KMS-11 (cell line): ENCODE data around the gene GPC3.

ENCODE experiments used
- H2AFZ ChIP-seq: fragments of 200-600 bp; sonication (generic); 2 replicates; pipeline ENCODE4 v1.6.1; 2016; ENCODE audit warnings: antibody characterized with exemption, mixed run types, low read depth
- H3K27ac ChIP-seq: fragments of 200-600 bp; sonication (generic); 2 replicates; pipeline ENCODE4 v1.6.1; 2016; ENCODE audit warnings: mild to moderate bottlenecking, mixed run types
- H3K27me3 ChIP-seq: fragments of 200-600 bp; sonication (generic); 2 replicates; pipeline ENCODE4 v1.6.1; 2017; ENCODE audit warnings: mild to moderate bottlenecking, low read depth, mixed run types, moderate library complexity; ENCODE audit not compliant: insufficient read depth
- H3K36me3 ChIP-seq: fragments of 200-600 bp; sonication (generic); 2 replicates; pipeline ENCODE4 v1.6.1; 2017; ENCODE audit warnings: mild to moderate bottlenecking, mixed run types; ENCODE audit not compliant: insufficient read depth
- H3K4me1 ChIP-seq: fragments of 200-600 bp; sonication (generic); 2 replicates; pipeline ENCODE4 v1.6.1; 2016; ENCODE audit warnings: mild to moderate bottlenecking, low read depth, mixed run types; ENCODE audit not compliant: poor library complexity, severe bottlenecking
- H3K4me2 ChIP-seq: fragments of 200-600 bp; sonication (generic); 2 replicates; pipeline ENCODE4 v1.7.0; 2016; ENCODE audit warnings: mild to moderate bottlenecking, mixed run types
- H3K4me3 ChIP-seq: fragments of 200-600 bp; sonication (generic); IDR thresholded peaks from 2 replicates; pipeline ENCODE4 v1.6.1; 2017; ENCODE audit warnings: low read depth, low read length, mixed read lengths; ENCODE audit not compliant: insufficient read depth
- H3K79me2 ChIP-seq: fragments of 200-600 bp; sonication (generic); 2 replicates; pipeline ENCODE4 v1.6.1; 2016; ENCODE audit warnings: low read depth, mixed run types; ENCODE audit not compliant: insufficient read depth
- H3K9ac ChIP-seq: fragments of 200-600 bp; sonication (generic); 2 replicates; pipeline ENCODE4 v1.6.1; 2016; ENCODE audit warnings: mild to moderate bottlenecking, mixed run types
- H4K20me1 ChIP-seq: fragments of 200-600 bp; sonication (generic); 2 replicates; pipeline ENCODE4 v1.6.1; 2016; ENCODE audit warnings: mild to moderate bottlenecking, mixed run types; ENCODE audit not compliant: insufficient read depth
- TF ChIP-seq, protein P1 (sequence below): fragments of 200-600 bp; sonication (generic); conservative IDR thresholded peaks from 2 replicates; pipeline ENCODE4 v1.6.1; 2017; ENCODE audit warnings: low read depth, mild to moderate bottlenecking, antibody characterized with exemption, low read length, moderate library complexity, mixed read lengths

GPC3 gene

GRCh38 chrX:133985164-133985966, at the start of gene GPC3:
Gene GPC3, minus strand, starts transcription at chrX:133985594.
- Histone ChIP-seq H3K4me3 (no peak within 1 kb of the TSS), H3K4me1 (no peaks in the 10 kb centered on the region), H3K36me3 (no peaks in the 10 kb centered on the region), H3K79me2 (no peaks in the 10 kb centered on the region), H3K27me3 (no peaks in the 10 kb centered on the region), H3K27ac (no peak within 1 kb of the TSS), H4K20me1 (no peaks in the 10 kb centered on the region), H3K9ac (no peak within 1 kb of the TSS), H3K4me2 (no peak within 1 kb of the TSS; the same call in 1 of the 2 replicates), H2AFZ (peak within 1 kb of the TSS; percentile 10; the same call in 1 of the 2 replicates)
- TF ChIP-seq, protein P1, sequence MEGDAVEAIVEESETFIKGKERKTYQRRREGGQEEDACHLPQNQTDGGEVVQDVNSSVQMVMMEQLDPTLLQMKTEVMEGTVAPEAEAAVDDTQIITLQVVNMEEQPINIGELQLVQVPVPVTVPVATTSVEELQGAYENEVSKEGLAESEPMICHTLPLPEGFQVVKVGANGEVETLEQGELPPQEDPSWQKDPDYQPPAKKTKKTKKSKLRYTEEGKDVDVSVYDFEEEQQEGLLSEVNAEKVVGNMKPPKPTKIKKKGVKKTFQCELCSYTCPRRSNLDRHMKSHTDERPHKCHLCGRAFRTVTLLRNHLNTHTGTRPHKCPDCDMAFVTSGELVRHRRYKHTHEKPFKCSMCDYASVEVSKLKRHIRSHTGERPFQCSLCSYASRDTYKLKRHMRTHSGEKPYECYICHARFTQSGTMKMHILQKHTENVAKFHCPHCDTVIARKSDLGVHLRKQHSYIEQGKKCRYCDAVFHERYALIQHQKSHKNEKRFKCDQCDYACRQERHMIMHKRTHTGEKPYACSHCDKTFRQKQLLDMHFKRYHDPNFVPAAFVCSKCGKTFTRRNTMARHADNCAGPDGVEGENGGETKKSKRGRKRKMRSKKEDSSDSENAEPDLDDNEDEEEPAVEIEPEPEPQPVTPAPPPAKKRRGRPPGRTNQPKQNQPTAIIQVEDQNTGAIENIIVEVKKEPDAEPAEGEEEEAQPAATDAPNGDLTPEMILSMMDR: no peak

DNA sequence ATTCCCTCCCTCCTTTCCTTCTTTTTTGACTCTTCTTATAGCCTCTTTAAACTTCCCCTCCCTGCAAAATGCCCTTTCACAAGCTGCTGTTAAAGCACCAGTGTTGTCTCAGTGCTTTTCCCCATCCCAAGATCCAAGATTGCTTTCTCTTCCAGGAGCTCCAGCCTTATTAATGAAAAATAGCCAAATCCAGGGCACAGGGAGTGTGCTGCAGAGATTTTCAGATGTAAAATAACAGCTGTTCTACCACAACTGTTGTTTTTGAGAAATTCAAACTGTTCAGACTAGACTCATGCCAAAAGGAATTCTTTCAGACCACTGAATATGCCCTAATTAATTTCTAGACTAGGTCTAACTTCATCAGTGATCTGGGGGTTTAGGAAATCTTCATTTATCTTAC, 47.0 kb upstream of the GPC3 start:
- no peak overlapping the region for H2AFZ ChIP-seq
- H3K27me3 ChIP-seq: no peaks in the 10 kb centered on the region
- no peaks in the 10 kb centered on the region for H4K20me1 ChIP-seq
- H3K4me2 ChIP-seq: no peak overlapping the region
- no peaks in the 10 kb centered on the region for H3K79me2 ChIP-seq
- no peaks in the 10 kb centered on the region for H3K36me3 ChIP-seq
- no peak overlapping the region for H3K27ac ChIP-seq
- H3K4me3 ChIP-seq: no peak overlapping the region
- H3K4me1 ChIP-seq: no peaks in the 10 kb centered on the region
- TF ChIP-seq, protein P1: no peak
- H3K9ac ChIP-seq: no peak overlapping the region

DNA sequence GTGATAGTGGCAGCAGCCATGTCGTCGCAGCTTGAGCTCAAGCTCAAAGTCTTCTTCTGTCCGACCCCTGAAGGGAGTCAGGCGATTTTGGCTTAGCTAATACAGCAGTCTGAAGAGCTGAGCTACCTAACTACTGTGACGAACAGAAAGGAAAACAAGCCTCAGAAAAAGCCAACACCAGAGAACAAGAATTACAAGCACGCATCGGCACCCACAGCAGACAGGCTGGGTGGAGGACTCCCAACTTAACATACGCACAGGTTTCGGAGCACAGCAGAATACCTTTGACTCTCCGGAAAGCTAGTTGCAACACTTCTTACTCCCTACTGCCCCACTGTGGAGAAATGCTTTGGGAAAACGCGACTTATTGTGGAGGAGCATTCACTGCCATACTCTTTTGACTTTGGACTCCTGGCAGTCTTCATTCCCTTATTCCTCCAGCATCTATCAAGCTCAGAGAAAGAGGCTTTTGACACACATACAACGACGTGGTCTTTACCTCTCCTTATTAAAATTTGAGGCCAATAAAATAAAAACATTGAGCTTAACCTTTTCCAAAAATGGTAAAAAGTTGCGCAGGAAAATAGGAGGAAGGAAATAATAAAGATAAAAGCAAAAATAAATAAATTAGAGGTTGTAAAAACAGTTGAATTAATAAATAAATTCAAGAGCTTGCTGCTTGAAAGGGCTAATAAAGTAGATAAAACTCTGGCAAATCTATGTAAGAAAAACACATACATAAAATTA, 41.3 kb upstream of the GPC3 start:
- no peak overlapping the region for H3K4me3 ChIP-seq
- TF ChIP-seq, protein P1: no peak
- no peak overlapping the region for H3K27ac ChIP-seq
- no peaks in the 10 kb centered on the region for H3K79me2 ChIP-seq
- H3K36me3 ChIP-seq: no peaks in the 10 kb centered on the region
- no peak overlapping the region for H3K9ac ChIP-seq
- H3K4me2 ChIP-seq: no peak overlapping the region
- no peaks in the 10 kb centered on the region for H4K20me1 ChIP-seq
- no peaks in the 10 kb centered on the region for H3K4me1 ChIP-seq
- no peaks in the 10 kb centered on the region for H3K27me3 ChIP-seq
- H2AFZ ChIP-seq: no peak overlapping the region

- Histone ChIP-seq H3K9ac (no peak overlapping the region), H3K4me3 (no peak overlapping the region), H3K27me3 (no peaks in the 10 kb centered on the region), H3K79me2 (no peaks in the 10 kb centered on the region), H3K4me1 (no peaks in the 10 kb centered on the region), H3K36me3 (no peaks in the 10 kb centered on the region), H2AFZ (no peak overlapping the region), H3K4me2 (no peak overlapping the region), H3K27ac (no peak overlapping the region), H4K20me1 (no peaks in the 10 kb centered on the region)
- TF ChIP-seq, protein P1: no peak
Measured at GRCh38 chrX:134025986-134026545, 40.7 kb upstream of the GPC3 start.
